Suppressor macrophage treated with lipopolysaccharide for 1 hour (primary cell): ENCODE measurements around the gene ZBTB39.
"Not testable (repeated sequence)": the region's sequence is repeated elsewhere in the genome, so short reads cannot be mapped to it uniquely, and the experiment has no call there.

Experiments used
- DNase-seq, 3 donors: peaks; one replicate each; pipeline ENCODE4 v3.0.0-alpha.2; 2020 to 2022

ZBTB39 gene

GRCh38 chr12:57029457-57029856 lies 23.1 kb upstream of the ZBTB39 start:
- no peak for DNase-seq

GRCh38 chr12:57027805-57028153 lies 21.4 kb upstream of the ZBTB39 start:
- DNase-seq, result no peak

GRCh38 chr12:57027011-57027804 lies 20.9 kb upstream of the ZBTB39 start:
- no peak for DNase-seq

- DNase-seq, result no peak
Measured at GRCh38 chr12:57025196-57025595, 18.9 kb upstream of the ZBTB39 start.

DNA sequence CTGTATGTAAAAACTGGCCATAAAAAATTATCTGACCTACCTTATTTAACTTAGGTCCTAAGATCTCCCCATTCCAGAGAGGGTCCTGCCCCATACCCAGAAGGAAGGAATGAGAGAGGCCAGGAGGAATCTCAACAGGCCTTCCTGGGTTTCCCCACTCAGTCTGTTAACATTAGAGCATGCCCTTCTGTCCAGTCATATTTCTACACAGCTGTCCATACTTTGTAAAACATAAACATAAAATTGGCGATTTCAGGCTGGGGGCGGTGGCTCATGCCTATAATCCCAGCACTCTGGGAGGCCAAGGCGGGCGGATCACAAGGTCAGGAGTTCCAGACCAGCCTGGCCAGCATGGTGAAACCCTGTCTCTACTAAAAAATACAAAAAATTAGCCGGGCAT lies 16.0 kb upstream of the ZBTB39 start:
- DNase-seq, result not testable (repeated sequence)

DNA sequence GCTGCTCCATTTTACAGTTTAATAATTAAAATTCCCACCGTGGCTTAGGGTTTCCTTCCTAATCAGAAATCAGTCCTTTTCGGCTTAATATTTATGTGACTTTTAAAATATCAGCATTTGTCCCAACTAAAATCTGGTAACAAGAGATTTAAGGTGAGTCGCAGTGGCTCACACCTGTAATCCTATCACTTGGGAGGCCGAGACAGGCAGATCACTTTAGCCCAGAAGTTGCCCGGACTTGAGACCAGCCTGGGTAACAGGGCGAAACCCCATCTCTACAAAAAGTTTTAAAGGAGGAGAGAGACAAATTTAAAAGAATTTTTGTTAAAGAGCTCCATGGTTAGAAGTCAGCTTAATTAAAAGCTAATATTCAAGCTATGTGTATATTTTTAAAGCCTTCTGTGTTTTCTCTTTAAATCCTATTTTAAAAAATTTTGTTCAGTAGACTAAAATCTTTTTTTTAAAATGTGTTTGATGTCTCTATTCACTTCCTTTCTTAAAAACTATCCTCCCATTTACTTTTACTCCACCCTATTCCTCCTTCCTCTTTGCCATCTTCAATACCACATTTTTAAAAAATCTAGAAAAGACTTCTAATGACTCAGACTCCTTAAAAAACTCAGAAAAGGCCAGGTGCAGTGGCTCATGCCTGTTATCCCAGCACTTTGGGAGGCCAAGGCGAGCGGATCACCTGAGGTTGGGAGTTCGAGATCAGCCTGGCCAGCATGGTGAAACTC lies 13.8 kb upstream of the ZBTB39 start:
- DNase-seq, result no peak

DNA sequence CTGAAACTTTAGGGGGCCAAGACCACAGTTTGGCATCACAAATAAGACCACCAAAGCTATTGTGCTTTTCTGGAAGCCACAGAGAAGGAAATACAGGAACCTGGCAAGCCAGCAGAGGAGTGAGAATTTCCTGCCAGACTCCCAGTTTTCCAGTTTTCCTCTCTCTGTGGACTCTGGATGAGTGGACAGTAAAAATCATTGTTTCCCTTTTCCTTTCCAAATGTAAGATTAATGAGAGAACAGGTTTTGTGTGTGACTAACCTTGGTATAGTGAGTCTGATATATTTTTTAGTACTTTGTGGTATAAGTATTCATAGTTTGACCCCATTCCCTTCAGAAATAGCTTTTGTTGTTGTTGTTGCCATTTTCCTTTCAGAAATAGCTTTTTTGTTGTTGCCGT lies 12.6 kb upstream of the ZBTB39 start:
- DNase-seq, result no peak

- not testable (repeated sequence) for DNase-seq
Measured at GRCh38 chr12:57018353-57018752, 12.0 kb upstream of the ZBTB39 start.

DNA sequence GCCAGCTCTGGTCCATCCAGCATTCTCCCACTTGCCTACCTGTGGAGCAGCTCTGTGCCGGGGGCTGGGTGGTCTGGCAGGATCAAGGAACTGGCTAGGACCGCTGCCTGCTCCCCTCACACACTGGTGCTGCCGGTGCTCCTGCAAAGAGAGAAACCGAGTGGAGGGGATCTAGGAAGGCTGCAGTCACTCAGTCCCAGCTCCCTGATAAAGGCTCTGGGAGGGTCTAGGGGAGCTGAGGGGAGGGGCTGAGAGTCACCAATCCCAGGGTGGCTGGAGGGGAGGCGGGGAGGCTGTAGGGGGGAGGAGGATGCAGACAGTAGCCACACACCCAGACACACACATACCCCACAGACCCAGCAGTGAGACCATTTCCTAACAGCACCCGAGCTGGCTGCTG lies 10.0 kb upstream of the ZBTB39 start, which contains the start of gene TAC3:
TSS of gene TAC3 (minus strand) at position 182 of the 400 bp plus-strand sequence. CDS start 732 bp downstream, outside the sequence.
- DNase-seq, result no peak

GRCh38 chr12:57012600-57013465 lies 6.5 kb upstream of the ZBTB39 start:
- no peak for DNase-seq

- no peak for DNase-seq
Measured at GRCh38 chr12:57011438-57012424, 5.4 kb upstream of the ZBTB39 start.

DNA sequence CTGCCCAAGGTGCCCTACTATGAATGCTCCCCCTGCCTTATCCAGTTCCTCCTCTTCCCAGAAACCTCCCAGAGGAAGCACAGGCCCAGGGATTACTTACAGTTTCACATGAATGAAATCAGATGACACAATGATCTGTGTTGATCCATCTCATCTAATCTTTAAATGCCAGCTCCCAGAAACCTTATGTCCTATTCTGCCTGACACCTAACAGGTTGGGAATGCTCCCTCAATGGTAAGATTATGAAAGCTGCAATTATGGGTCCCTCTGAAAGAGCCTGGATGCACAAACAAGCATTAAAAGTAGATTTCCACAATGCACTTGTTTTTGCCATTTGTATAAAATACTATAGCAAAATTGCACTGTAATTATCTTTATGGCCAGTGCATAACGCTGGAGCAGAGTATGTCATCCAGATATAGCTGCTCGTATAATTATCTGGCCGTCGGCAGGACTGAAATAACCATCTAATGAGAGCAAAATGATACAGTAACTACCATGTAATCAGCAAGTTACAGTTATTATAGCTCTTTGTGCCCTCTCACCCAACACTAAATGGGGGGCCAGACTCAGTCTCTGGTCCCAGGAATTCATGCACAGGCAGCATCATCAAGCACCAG lies 4.4 kb upstream of the ZBTB39 start:
- DNase-seq, result no peak

- no peak for DNase-seq
Measured at GRCh38 chr12:57009949-57010626, 3.7 kb upstream of the ZBTB39 start.

DNA sequence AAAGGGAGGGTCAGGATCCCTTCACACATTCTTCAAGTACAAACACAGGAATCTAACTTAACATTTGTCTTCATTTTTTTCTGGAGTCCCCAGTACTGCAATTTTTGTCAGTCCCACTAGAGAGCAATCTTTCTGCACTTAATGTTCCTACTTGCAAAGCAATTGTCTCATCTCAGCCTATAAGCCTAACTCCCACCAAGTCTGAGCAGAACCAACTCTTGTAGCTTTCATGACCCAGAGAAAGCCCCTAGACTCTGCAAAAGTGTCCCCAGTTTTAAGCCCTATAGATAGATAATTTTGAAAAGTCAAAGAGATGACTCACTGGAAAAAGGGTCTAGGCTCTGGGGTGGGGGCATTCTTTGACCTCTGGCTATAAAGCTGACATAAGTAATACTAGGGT lies 1.8 kb upstream of the ZBTB39 start:
- peak; percentile 66 to 84 (median 81) for DNase-seq

DNA sequence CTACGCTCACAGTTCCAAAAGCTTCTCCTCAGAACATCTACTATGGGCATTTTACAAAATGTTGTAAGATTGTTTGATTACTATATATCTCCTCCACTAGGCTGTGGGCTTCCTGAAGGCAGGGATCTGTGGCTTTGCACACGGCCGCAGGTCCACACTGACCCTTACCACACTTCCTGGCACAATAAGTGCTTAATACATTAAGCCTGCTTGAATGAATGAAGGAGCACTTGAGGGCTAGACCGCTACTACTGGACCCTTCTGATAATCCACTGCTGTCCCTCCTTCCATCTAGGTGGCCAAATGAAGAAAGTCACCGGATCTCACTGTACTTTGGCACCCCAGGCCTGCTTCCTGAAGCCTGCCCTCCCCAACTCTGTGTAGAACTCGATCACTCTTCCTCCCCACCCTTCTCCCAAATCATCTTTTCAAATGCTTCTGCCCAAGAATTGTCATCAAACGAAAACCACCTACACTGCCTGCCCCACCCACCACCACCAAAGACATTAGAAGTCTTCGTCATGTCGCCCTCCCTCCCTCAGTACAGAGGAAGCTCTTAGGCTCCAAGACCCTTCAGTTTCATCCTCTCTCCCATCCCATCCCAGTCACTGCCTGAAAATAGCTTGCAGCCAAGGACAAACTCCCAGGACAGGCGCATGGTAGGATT lies 596 bp upstream of the ZBTB39 start:
- no peak for DNase-seq

GRCh38 chr12:57004651-57005050 lies 1.7 kb downstream of the ZBTB39 start:
- DNase-seq, result no peak

DNA sequence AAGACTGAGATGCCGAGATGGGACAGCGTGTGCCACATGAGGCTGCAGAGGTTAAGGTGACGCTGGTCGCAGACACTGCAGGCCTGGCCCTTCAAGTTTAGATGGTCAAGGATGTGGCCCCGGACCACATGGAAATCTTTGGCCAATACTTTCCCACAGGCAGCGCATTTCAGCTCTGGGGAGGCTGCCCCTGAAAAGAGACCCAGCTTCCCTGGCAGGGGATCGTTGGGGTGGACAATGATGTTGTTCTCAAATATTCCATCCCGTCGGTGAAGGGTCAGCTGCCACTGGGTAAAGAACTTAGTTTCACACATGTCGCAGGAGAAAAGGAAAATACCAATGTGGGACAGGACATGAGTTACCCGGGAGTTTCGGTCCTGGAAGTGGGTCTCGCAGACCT lies 3.0 kb downstream of the ZBTB39 start:
- no peak for DNase-seq

GRCh38 chr12:57001448-57001906 lies 4.9 kb downstream of the ZBTB39 start:
- DNase-seq, result peak; percentile 82 to 90 (median 87)

- no peak for DNase-seq
Measured at GRCh38 chr12:57000393-57000792, 6.0 kb downstream of the ZBTB39 start.

GRCh38 chr12:56999456-56999855 lies 6.9 kb downstream of the ZBTB39 start:
- no peak for DNase-seq
